SK-N-SH treated with all-trans-retinoic acid at 6 μM for 48 hours (cell line): ENCODE data around the gene ZRSR2.

ENCODE experiments used
- ARNTL ChIP-seq: fragments of 450-650 bp; formaldehyde crosslinking; IDR thresholded peaks from 2 replicates; pipeline ENCODE4 v1.5.0; 2020; ENCODE audit warnings: low read depth, mild to moderate bottlenecking, moderate library complexity, borderline replicate concordance
- ESRRG ChIP-seq: fragments of 250-450 bp; sonication (Bioruptor Pico); IDR thresholded peaks from 2 replicates; pipeline ENCODE4 v1.6.1; 2021; ENCODE audit warnings: mild to moderate bottlenecking
- GLIS3 ChIP-seq: fragments of 250-450 bp; sonication (Bioruptor Pico); IDR thresholded peaks from 2 replicates; pipeline ENCODE4 v1.5.0; 2020; ENCODE audit warnings: mild to moderate bottlenecking, moderate library complexity
- PATZ1 ChIP-seq: fragments of 250-450 bp; sonication (Bioruptor Pico); IDR thresholded peaks from 2 replicates; pipeline ENCODE4 v1.8.0; 2020; ENCODE audit warnings: mild to moderate bottlenecking, moderate library complexity, borderline replicate concordance
- SNAI2 ChIP-seq: fragments of 250-450 bp; sonication (Bioruptor Pico); IDR thresholded peaks from 2 replicates; pipeline ENCODE4 v1.5.0; 2020; ENCODE audit warnings: mild to moderate bottlenecking, moderate library complexity
- ZNF70 ChIP-seq: fragments of 450-650 bp; formaldehyde crosslinking; IDR thresholded peaks from 2 replicates; pipeline ENCODE4 v1.5.0; 2020; ENCODE audit warnings: mild to moderate bottlenecking, moderate library complexity

DNA sequence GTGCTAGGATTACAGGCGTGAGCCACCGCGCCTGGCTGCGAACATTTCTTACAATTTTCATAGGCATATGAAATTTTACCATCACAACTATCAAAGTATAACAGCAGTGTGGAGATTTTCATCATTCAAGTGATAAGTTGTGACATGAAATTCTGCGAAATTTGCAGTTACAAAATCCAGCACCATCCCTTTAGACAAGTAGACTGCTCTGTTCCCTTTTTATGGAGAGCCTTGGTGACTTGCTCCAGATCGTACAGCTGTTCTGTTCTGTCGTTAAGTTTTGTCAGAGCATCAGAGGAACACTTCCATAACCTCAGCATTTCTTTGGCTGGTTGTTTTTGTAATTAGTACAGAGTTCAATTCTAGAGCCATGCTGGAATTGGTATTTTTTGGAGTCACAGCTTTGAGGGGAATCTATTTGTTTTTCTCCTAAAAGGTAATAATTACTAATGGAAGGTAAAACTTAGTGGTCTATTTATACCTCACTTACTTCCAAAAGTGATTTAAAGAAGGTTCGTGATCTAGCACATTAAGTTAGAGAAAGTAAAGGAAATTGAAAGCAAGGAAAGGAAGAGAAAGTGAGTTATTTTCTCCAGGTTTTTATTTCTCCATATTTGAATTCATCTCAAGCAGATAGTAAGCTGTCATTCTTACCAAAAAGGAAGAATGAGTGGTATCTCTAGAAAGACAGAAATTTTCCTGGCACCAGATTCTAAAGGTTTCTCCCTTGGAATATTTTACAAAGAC lies 22.1 kb downstream of the ZRSR2 start:
- TF ChIP-seq GLIS3 (CRISPR knock-in tag), result no peak
- no peak for TF ChIP-seq PATZ1 (CRISPR knock-in tag)
- no peak for TF ChIP-seq ESRRG
- no peak for TF ChIP-seq ARNTL (CRISPR knock-in tag)
- no peak for TF ChIP-seq ZNF70 (CRISPR knock-in tag)
- TF ChIP-seq SNAI2 (CRISPR knock-in tag), result no peak
